HFF-Myc (cell line): ENCODE data around the gene C14orf180.
"Not testable (repeated sequence)": the region's sequence is repeated elsewhere in the genome, so short reads cannot be mapped to it uniquely, and the experiment has no call there.

Experiments
- DNase-seq: peaks from one replicate; pipeline ENCODE4 v3.0.0-alpha.2; 2011; ENCODE audit warnings: low read depth; ENCODE audit errors: extremely low read depth
- H3K4me3 ChIP-seq: replicated peaks from 2 replicates; pipeline ENCODE4 v1.5.1; 2011; ENCODE audit warnings: low read depth, mild to moderate bottlenecking, control low read depth, low read length
- CTCF ChIP-seq: IDR thresholded peaks from 2 replicates; pipeline ENCODE4 v1.5.1; 2012; ENCODE audit warnings: mild to moderate bottlenecking, low read depth, low read length, control low read depth; ENCODE audit errors: missing control alignments

Gene C14orf180

GRCh38 chr14:104576232-104576969 is 3.2 kb upstream of the C14orf180 start:
- no peak overlapping the region for H3K4me3 ChIP-seq
- no peak for DNase-seq
- TF ChIP-seq CTCF: no peak

- TF ChIP-seq CTCF: no peak
- DNase-seq: no peak
These were observed 2.6 kb upstream of the C14orf180 start for GRCh38 chr14:104576970-104577332.

GRCh38 chr14:104577426-104577825 is 2.1 kb upstream of the C14orf180 start:
- no peak for TF ChIP-seq CTCF
- no peak for DNase-seq
- no peak overlapping the region for H3K4me3 ChIP-seq

More at GRCh38 chr14:104576970-104577332, 2.6 kb upstream of the C14orf180 start:
- no peak overlapping the region for H3K4me3 ChIP-seq

- no peak for TF ChIP-seq CTCF
- no peak overlapping the region for H3K4me3 ChIP-seq
These were observed 1.7 kb upstream of the C14orf180 start for GRCh38 chr14:104577847-104578301.

GRCh38 chr14:104578321-104578720 is 1.2 kb upstream of the C14orf180 start:
- DNase-seq: no peak
- no peak overlapping the region for H3K4me3 ChIP-seq
- no peak for TF ChIP-seq CTCF

More at GRCh38 chr14:104577847-104578301, 1.7 kb upstream of the C14orf180 start:
- DNase-seq: no peak

- H3K4me3 ChIP-seq, DNase-seq: not testable (repeated sequence)
These were observed 375 bp downstream of the C14orf180 start for GRCh38 chr14:104579939-104580338.

GRCh38 chr14:104580961-104581360 is 1.4 kb downstream of the C14orf180 start:
- no peak for TF ChIP-seq CTCF
- H3K4me3 ChIP-seq: no peak overlapping the region
- no peak for DNase-seq
